ENCODE results near the gene EDC3. TPM values are rescaled to one million over a fixed set of nuclear protein-coding genes. Genes with fewer than 3 reads are reported as not detected.

The EDC3 gene
- total RNA-seq, 2 experiments from 2014 or later, result 11.0 to 11.1 TPM

DNA sequence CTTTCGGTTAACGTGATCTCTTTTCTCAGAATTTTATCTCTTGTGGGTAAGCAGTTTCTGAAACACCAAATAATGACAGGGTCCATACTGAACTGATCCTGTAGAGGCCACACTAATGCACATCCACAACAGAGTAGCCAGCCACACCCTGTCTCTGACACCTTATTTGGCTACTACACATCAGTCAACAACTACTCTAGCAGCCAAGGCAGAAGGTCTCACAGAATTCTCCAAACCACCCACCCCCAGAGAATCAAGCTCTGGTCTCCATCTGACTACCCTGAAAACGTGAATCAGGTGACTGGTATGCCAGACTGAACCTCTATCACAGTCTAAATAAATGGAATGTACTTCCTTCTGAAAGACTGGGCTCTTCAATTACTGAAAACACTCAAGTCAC lies 38.0 kb downstream of the EDC3 start:
- H3K27me3 ChIP-seq (ENCODE audit: control insufficient read depth in 1 of 2, insufficient read depth in 2 of 2, low read length in 2 of 2), result no peaks in the 10 kb centered on the region
- DNase-seq, result no peak
- CTCF ChIA-PET, result no interaction called here
- H3K4me3 ChIP-seq (ENCODE audit: low read length), result no peak overlapping the region
- no peaks in the 10 kb centered on the region for H3K9me3 ChIP-seq (ENCODE audit: control insufficient read depth in 1 of 2, insufficient read depth in 1 of 2, low read length in 2 of 2)
- no peak for ATAC-seq (ENCODE audit: poor library complexity)
- Mint-ChIP-seq H3K36me3 (ENCODE audit: low read depth) (peaks cover 47% of the 10 kb centered on the region), H3K4me3 (no peak overlapping the region), H3K4me1 (ENCODE audit: low read depth) (peaks cover 17% of the 10 kb centered on the region), H3K27me3 (no peaks in the 10 kb centered on the region), H3K27ac (no peak overlapping the region), H3K9me3 (no peaks in the 10 kb centered on the region)
- intact Hi-C loops (cut with DNase I, micrococcal nuclease), result no loop called here
- H3K36me3 ChIP-seq (ENCODE audit: insufficient read depth, low read length), result peaks cover 29% of the 10 kb centered on the region
- H3K4me1 ChIP-seq (ENCODE audit: insufficient read depth, low read length), result no peaks in the 10 kb centered on the region
- TF ChIP-seq, protein P1, sequence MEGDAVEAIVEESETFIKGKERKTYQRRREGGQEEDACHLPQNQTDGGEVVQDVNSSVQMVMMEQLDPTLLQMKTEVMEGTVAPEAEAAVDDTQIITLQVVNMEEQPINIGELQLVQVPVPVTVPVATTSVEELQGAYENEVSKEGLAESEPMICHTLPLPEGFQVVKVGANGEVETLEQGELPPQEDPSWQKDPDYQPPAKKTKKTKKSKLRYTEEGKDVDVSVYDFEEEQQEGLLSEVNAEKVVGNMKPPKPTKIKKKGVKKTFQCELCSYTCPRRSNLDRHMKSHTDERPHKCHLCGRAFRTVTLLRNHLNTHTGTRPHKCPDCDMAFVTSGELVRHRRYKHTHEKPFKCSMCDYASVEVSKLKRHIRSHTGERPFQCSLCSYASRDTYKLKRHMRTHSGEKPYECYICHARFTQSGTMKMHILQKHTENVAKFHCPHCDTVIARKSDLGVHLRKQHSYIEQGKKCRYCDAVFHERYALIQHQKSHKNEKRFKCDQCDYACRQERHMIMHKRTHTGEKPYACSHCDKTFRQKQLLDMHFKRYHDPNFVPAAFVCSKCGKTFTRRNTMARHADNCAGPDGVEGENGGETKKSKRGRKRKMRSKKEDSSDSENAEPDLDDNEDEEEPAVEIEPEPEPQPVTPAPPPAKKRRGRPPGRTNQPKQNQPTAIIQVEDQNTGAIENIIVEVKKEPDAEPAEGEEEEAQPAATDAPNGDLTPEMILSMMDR (IDR thresholded peaks at IDR 0.05), result no peak
- no peak overlapping the region for H3K27ac ChIP-seq (ENCODE audit: low read depth in 1 of 2, low read length in 2 of 2)
- POLR2A ChIA-PET, result no interaction called here

DNA sequence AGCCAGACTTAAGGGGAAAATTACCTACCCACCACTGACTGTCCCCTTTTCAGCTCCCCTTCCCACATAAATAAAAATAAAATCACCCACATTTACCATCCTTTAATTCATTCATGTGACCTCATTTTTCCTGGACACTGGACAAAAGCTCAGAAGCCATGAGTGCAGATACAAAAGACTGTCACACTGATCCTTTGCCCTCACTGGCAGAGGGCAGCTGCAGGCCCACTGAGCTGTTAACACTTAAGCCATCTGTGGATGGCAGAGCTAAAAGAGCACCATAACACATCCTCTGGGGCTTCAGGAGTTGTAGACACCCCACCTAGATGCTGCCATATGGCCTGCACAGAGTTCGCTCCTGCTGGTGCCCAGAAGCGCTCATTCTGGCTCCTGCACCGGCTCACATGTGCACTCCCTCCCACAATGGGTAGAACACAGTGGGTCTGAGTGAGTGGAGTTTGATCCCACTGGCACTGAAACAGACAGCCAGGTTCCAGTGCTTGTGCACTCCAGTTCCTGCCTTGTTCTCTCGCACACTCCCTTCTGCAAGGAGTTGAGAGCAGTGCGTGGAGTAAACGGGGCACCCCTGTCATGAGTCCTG lies 38.8 kb downstream of the EDC3 start:
- ChIA-PET POLR2A (interaction anchor here (0.7 kb wide), 1 partner anchor 123 kb away, joined by 3 read pairs; no protein-coding TSS in a partner anchor), CTCF (no interaction called here)
- peaks cover 46% of the 10 kb centered on the region for H3K36me3 Mint-ChIP-seq (ENCODE audit: low read depth)
- DNase-seq, result no peak
- H3K4me3 Mint-ChIP-seq, result no peak overlapping the region
- no peaks in the 10 kb centered on the region for H3K9me3 Mint-ChIP-seq
- H3K27me3 Mint-ChIP-seq, result no peaks in the 10 kb centered on the region
- Histone ChIP-seq H3K4me3 (ENCODE audit: low read length) (no peak overlapping the region), H3K4me1 (ENCODE audit: insufficient read depth, low read length) (no peaks in the 10 kb centered on the region), H3K27me3 (ENCODE audit: control insufficient read depth in 1 of 2, insufficient read depth in 2 of 2, low read length in 2 of 2) (no peaks in the 10 kb centered on the region), H3K36me3 (ENCODE audit: insufficient read depth, low read length) (peaks cover 29% of the 10 kb centered on the region), H3K27ac (ENCODE audit: low read depth in 1 of 2, low read length in 2 of 2) (no peak overlapping the region), H3K9me3 (ENCODE audit: control insufficient read depth in 1 of 2, insufficient read depth in 1 of 2, low read length in 2 of 2) (no peaks in the 10 kb centered on the region)
- no peak overlapping the region for H3K27ac Mint-ChIP-seq
- no peak for ATAC-seq (ENCODE audit: poor library complexity)
- H3K4me1 Mint-ChIP-seq (ENCODE audit: low read depth), result peaks cover 13% of the 10 kb centered on the region
- TF ChIP-seq, protein P1 (IDR thresholded peaks at IDR 0.05), result no peak
- intact Hi-C loops (cut with DNase I, micrococcal nuclease), result no loop called here

DNA sequence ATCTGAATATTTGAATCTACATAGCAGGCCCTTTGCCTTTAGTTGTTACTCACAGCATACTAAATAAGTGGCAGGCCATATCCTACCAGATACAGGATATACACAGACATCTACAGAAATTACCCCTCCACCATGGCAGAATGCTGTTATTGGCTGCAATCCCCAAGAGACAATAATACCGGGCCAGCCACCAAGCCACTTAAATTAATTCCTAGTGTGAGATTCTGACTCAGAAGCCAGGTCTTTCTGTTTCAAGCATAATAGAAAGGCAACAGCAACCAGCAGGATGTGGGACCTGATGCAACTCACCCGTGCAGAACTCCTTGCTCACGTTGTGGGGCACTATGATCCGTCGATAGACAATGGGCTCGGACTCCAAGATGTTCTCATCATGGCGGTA lies 40.4 kb downstream of the EDC3 start:
- Histone ChIP-seq H3K27ac (ENCODE audit: low read depth in 1 of 2, low read length in 2 of 2) (no peak overlapping the region), H3K27me3 (ENCODE audit: control insufficient read depth in 1 of 2, insufficient read depth in 2 of 2, low read length in 2 of 2) (no peaks in the 10 kb centered on the region), H3K36me3 (ENCODE audit: insufficient read depth, low read length) (peaks cover 34% of the 10 kb centered on the region), H3K4me3 (ENCODE audit: low read length) (no peak overlapping the region), H3K9me3 (ENCODE audit: control insufficient read depth in 1 of 2, insufficient read depth in 1 of 2, low read length in 2 of 2) (no peaks in the 10 kb centered on the region), H3K4me1 (ENCODE audit: insufficient read depth, low read length) (no peaks in the 10 kb centered on the region)
- ChIA-PET CTCF (no interaction called here), POLR2A (no interaction called here)
- H3K4me1 Mint-ChIP-seq (ENCODE audit: low read depth), result peaks cover 17% of the 10 kb centered on the region
- H3K4me3 Mint-ChIP-seq, result no peak overlapping the region
- no peak overlapping the region for H3K27ac Mint-ChIP-seq
- DNase-seq, result no peak
- peaks cover 57% of the 10 kb centered on the region for H3K36me3 Mint-ChIP-seq (ENCODE audit: low read depth)
- intact Hi-C loops (cut with DNase I, micrococcal nuclease), result no loop called here
- no peaks in the 10 kb centered on the region for H3K27me3 Mint-ChIP-seq
- no peak for ATAC-seq (ENCODE audit: poor library complexity)
- H3K9me3 Mint-ChIP-seq, result no peaks in the 10 kb centered on the region
- TF ChIP-seq, protein P1 (IDR thresholded peaks at IDR 0.05), result no peak
